ENCODE results near the gene CCDC148. TPM values are rescaled to one million over a fixed set of nuclear protein-coding genes. Genes with fewer than 3 reads are reported as not detected.

CCDC148 gene
- total and polyA plus RNA-seq, 2 donors from 2014 or later, result 6.6 to 21.0 TPM

- Histone ChIP-seq H3K27me3 (ENCODE audit: control insufficient read depth, insufficient read depth, low read length) (no peaks in the 10 kb centered on the region), H3K9ac (ENCODE audit: low read length in 3 of 3) (no peak overlapping the region), H3K4me1 (ENCODE audit: control insufficient read depth in 2 of 3, insufficient read depth in 2 of 3, low read depth in 1 of 3, low read length in 3 of 3) (no peaks in the 10 kb centered on the region), H3K36me3 (ENCODE audit: control insufficient read depth in 2 of 3, insufficient read depth in 3 of 3, low read length in 3 of 3) (no peaks in the 10 kb centered on the region), H3K4me3 (ENCODE audit: low read length in 3 of 3) (no peak overlapping the region), H3K9me3 (ENCODE audit: control insufficient read depth in 2 of 3, insufficient read depth in 1 of 3, low read length in 3 of 3) (no peaks in the 10 kb centered on the region), H3K27ac (ENCODE audit: low read depth in 2 of 2, low read length in 2 of 2) (no peak overlapping the region)
- FAIRE-seq, result no peak
- no peak for DNase-seq
- no peak for TF ChIP-seq CTCF (IDR thresholded peaks at IDR 0.05; ENCODE audit: borderline replicate concordance, extremely low read depth, insufficient read depth)
- intact Hi-C loops (cut with DNase I), result no loop called here
Measured at GRCh38 chr2:158213773-158214172, 242.8 kb downstream of the CCDC148 start.

GRCh38 chr2:158212301-158212700 is 244.3 kb downstream of the CCDC148 start:
- TF ChIP-seq CTCF (IDR thresholded peaks at IDR 0.05; ENCODE audit: borderline replicate concordance, extremely low read depth, insufficient read depth), result no peak
- no peak overlapping the region for H3K27ac ChIP-seq (ENCODE audit: low read depth in 2 of 2, low read length in 2 of 2)

GRCh38 chr2:158211502-158211901 is 245.1 kb downstream of the CCDC148 start:
- Histone ChIP-seq H3K27ac (ENCODE audit: low read depth in 2 of 2, low read length in 2 of 2) (no peak overlapping the region), H3K36me3 (ENCODE audit: control insufficient read depth in 2 of 3, insufficient read depth in 3 of 3, low read length in 3 of 3) (no peaks in the 10 kb centered on the region), H3K4me3 (ENCODE audit: low read length in 3 of 3) (no peak overlapping the region), H3K9me3 (ENCODE audit: control insufficient read depth in 2 of 3, insufficient read depth in 1 of 3, low read length in 3 of 3) (no peaks in the 10 kb centered on the region), H3K4me1 (ENCODE audit: control insufficient read depth in 2 of 3, insufficient read depth in 2 of 3, low read depth in 1 of 3, low read length in 3 of 3) (no peaks in the 10 kb centered on the region), H3K27me3 (ENCODE audit: control insufficient read depth, insufficient read depth, low read length) (no peaks in the 10 kb centered on the region), H3K9ac (ENCODE audit: low read length in 3 of 3) (no peak overlapping the region)
- FAIRE-seq, result no peak
- no peak for DNase-seq
- no peak for TF ChIP-seq CTCF (IDR thresholded peaks at IDR 0.05; ENCODE audit: borderline replicate concordance, extremely low read depth, insufficient read depth)
- intact Hi-C loops (cut with DNase I), result no loop called here

More at GRCh38 chr2:158212301-158212700, 244.3 kb downstream of the CCDC148 start:
- H3K36me3 ChIP-seq (ENCODE audit: control insufficient read depth in 2 of 3, insufficient read depth in 3 of 3, low read length in 3 of 3), result no peaks in the 10 kb centered on the region
- FAIRE-seq (no peak), DNase-seq (no peak)
- H3K27me3 ChIP-seq (ENCODE audit: control insufficient read depth, insufficient read depth, low read length), result no peaks in the 10 kb centered on the region
- intact Hi-C loops (cut with DNase I), result no loop called here
- H3K4me3 ChIP-seq (ENCODE audit: low read length in 3 of 3), result no peak overlapping the region
- H3K9ac ChIP-seq (ENCODE audit: low read length in 3 of 3), result no peak overlapping the region
- H3K9me3 ChIP-seq (ENCODE audit: control insufficient read depth in 2 of 3, insufficient read depth in 1 of 3, low read length in 3 of 3), result no peaks in the 10 kb centered on the region
- H3K4me1 ChIP-seq (ENCODE audit: control insufficient read depth in 2 of 3, insufficient read depth in 2 of 3, low read depth in 1 of 3, low read length in 3 of 3), result no peaks in the 10 kb centered on the region

GRCh38 chr2:158207354-158207753 is 249.2 kb downstream of the CCDC148 start:
- H3K27me3 ChIP-seq (ENCODE audit: control insufficient read depth, insufficient read depth, low read length), result no peaks in the 10 kb centered on the region
- no peak for TF ChIP-seq CTCF (IDR thresholded peaks at IDR 0.05; ENCODE audit: borderline replicate concordance, extremely low read depth, insufficient read depth)
- no peak for FAIRE-seq
- DNase-seq, result no peak
- H3K9me3 ChIP-seq (ENCODE audit: control insufficient read depth in 2 of 3, insufficient read depth in 1 of 3, low read length in 3 of 3), result no peaks in the 10 kb centered on the region
- intact Hi-C loops (cut with DNase I), result no loop called here
- H3K4me1 ChIP-seq (ENCODE audit: control insufficient read depth in 2 of 3, insufficient read depth in 2 of 3, low read depth in 1 of 3, low read length in 3 of 3), result no peaks in the 10 kb centered on the region
- H3K36me3 ChIP-seq (ENCODE audit: control insufficient read depth in 2 of 3, insufficient read depth in 3 of 3, low read length in 3 of 3), result no peaks in the 10 kb centered on the region
- H3K27ac ChIP-seq (ENCODE audit: low read depth in 2 of 2, low read length in 2 of 2), result no peak overlapping the region
- H3K9ac ChIP-seq (ENCODE audit: low read length in 3 of 3), result no peak overlapping the region
- no peak overlapping the region for H3K4me3 ChIP-seq (ENCODE audit: low read length in 3 of 3)
